A204.1 (cell line): ENCODE measurements around the gene PEAK3.
A peak's percentile ranks its signal among the peaks of the same experiment; 100 is the strongest.

Experiments used
- FAIRE-seq: peaks from 2 replicates; lab custom pipeline; 2012; peaks lifted over from hg19 to GRCh38; lab: Jason Lieb, UNC

Gene PEAK3

GRCh38 chr19:2282062-2282861 lies at the start of gene PEAK3:
PEAK3 (minus strand) TSS chr19:2282175; CDS start chr19:2280931, 1,244 bp downstream.
- FAIRE-seq: no peak

- FAIRE-seq: no peak
These were observed 48.8 kb upstream of the PEAK3 start for GRCh38 chr19:2330632-2331284.

GRCh38 chr19:2330255-2330631 lies 48.3 kb upstream of the PEAK3 start:
- no peak for FAIRE-seq

GRCh38 chr19:2329501-2329916 lies 47.5 kb upstream of the PEAK3 start:
- FAIRE-seq: no peak

GRCh38 chr19:2329149-2329478 lies 47.1 kb upstream of the PEAK3 start:
- no peak for FAIRE-seq

GRCh38 chr19:2328401-2329148 lies 46.6 kb upstream of the PEAK3 start, which contains the start of the genes LSM7 and SPPL2B:
LSM7 (minus strand) TSS chr19:2328586; CDS start chr19:2328566, 20 bp downstream.
SPPL2B (plus strand) TSS chr19:2328684; CDS start chr19:2328710, 26 bp downstream.
- no peak for FAIRE-seq

- FAIRE-seq: peak; percentile 78
These were observed 45.9 kb upstream of the PEAK3 start for GRCh38 chr19:2327773-2328400.

GRCh38 chr19:2326699-2327360 lies 44.9 kb upstream of the PEAK3 start:
- FAIRE-seq: no peak

- FAIRE-seq: no peak
These were observed 43.5 kb upstream of the PEAK3 start for GRCh38 chr19:2325281-2326046.

GRCh38 chr19:2324220-2324948 lies 42.4 kb upstream of the PEAK3 start:
- no peak for FAIRE-seq

GRCh38 chr19:2323707-2324106 lies 41.7 kb upstream of the PEAK3 start:
- no peak for FAIRE-seq

GRCh38 chr19:2321565-2322283 lies 39.7 kb upstream of the PEAK3 start:
- FAIRE-seq: no peak

GRCh38 chr19:2320939-2321338 lies 39.0 kb upstream of the PEAK3 start:
- no peak for FAIRE-seq

GRCh38 chr19:2320049-2320448 lies 38.1 kb upstream of the PEAK3 start:
- no peak for FAIRE-seq

GRCh38 chr19:2319551-2319950 lies 37.6 kb upstream of the PEAK3 start:
- FAIRE-seq: no peak

- no peak for FAIRE-seq
These were observed 36.9 kb upstream of the PEAK3 start for GRCh38 chr19:2318923-2319322.

- no peak for FAIRE-seq
These were observed 35.8 kb upstream of the PEAK3 start for GRCh38 chr19:2317756-2318155.

GRCh38 chr19:2317300-2317699 lies 35.3 kb upstream of the PEAK3 start:
- no peak for FAIRE-seq

GRCh38 chr19:2315818-2316353 lies 33.9 kb upstream of the PEAK3 start:
- FAIRE-seq: no peak
